HepG2 (cell line): ENCODE results near the gene NOL12. TPM values are rescaled to one million over a fixed set of nuclear protein-coding genes. Genes with fewer than 3 reads are reported as not detected.

Experiments used
- ATAC-seq: fragments of 200-7000 bp; cut with Tn5 transposase; 3 replicates; pipeline ENCODE4 v1.9.1; 2020; ENCODE audit warnings: mild to moderate bottlenecking, moderate library complexity
- BruUV-seq: library from RNA; stranded (reverse); fragments of 400-500 nt; replicated peaks from 2 replicates; lab custom pipeline; 2021; lab: Mats Ljungman, UMichigan
- CTCF ChIA-PET: fragments of 300-600 bp; formaldehyde crosslinking; extraction: SDS; loops from one replicate; lab custom pipeline; 2021; ENCODE audit warnings: low total read pairs, inconsistent platforms, low intra/inter-chr PET ratio; lab: Yijun Ruan, JAX
- POLR2A ChIA-PET: fragments of 350-600 bp; sonication (Branson Sonifier 250); formaldehyde crosslinking; loops from one replicate; lab custom pipeline; 2020; ENCODE audit warnings: antibody characterized with exemption, inconsistent platforms; lab: Yijun Ruan, JAX
- DNase-seq: peaks from one replicate; pipeline ENCODE4 v3.0.0-alpha.2; 2015; ENCODE audit warnings: low spot score
- FAIRE-seq: peaks from 3 replicates; lab custom pipeline; 2011; peaks lifted over from hg19 to GRCh38; lab: Jason Lieb, UNC
- H2AFZ ChIP-seq: one replicate; pipeline ENCODE4 v1.6.1; 2011; ENCODE audit warnings: low read length, inconsistent platforms
- H3K27ac ChIP-seq: fragments of 300-600 bp; 3 replicates; pipeline ENCODE4 v1.8.0; 2011; ENCODE audit warnings: mixed run types, mild to moderate bottlenecking, mixed read lengths, low read length, inconsistent platforms; ENCODE audit not compliant: insufficient read depth; ENCODE audit errors: extremely low read length
- H3K27me3 ChIP-seq, 2 experiments: fragments of 200-600 bp in 1 of 2; 2 replicates in 1 of 2; 3 replicates in 1 of 2; pipeline versions ENCODE4 v1.6.0 to v1.8.0; 2011; ENCODE audit warnings: low read length in 2 of 2, mild to moderate bottlenecking in 2 of 2, moderate library complexity in 2 of 2, inconsistent platforms in 1 of 2; ENCODE audit not compliant: insufficient read depth in 2 of 2, control insufficient read depth in 1 of 2
- H3K36me3 ChIP-seq, 2 experiments: fragments of 200-600 bp in 1 of 2; replicated peaks in 1 of 2; 2 replicates in 1 of 2; 3 replicates in 1 of 2; pipeline versions ENCODE4 v1.5.1 to v1.8.0; 2011; ENCODE audit warnings: low read length in 2 of 2, inconsistent platforms in 1 of 2; ENCODE audit not compliant: insufficient read depth in 2 of 2, control insufficient read depth in 1 of 2
- H3K4me1 ChIP-seq: 2 replicates; pipeline ENCODE4 v1.5.1; 2012; ENCODE audit warnings: low read length, inconsistent platforms; ENCODE audit not compliant: insufficient read depth
- H3K4me2 ChIP-seq: 2 replicates; pipeline ENCODE4 v1.6.0; 2011; ENCODE audit warnings: low read depth, low read length, inconsistent platforms
- H3K4me3 ChIP-seq, 3 experiments: fragments of 200-600 bp in 1 of 3; sonication (generic), shearing (Covaris generic) in 1 of 3; replicated peaks in 1 of 3; 2 replicates each; pipeline ENCODE4 v1.5.1; 2011 to 2016; ENCODE audit warnings: low read length in 3 of 3, inconsistent platforms in 2 of 3, low read depth in 2 of 3, mild to moderate bottlenecking in 2 of 3, control low read depth in 1 of 3, mixed read lengths in 1 of 3; ENCODE audit not compliant: insufficient read depth in 1 of 3
- H3K79me2 ChIP-seq: one replicate; pipeline ENCODE4 v1.6.1; 2011; ENCODE audit warnings: low read length, inconsistent platforms; ENCODE audit not compliant: insufficient read depth
- H3K9ac ChIP-seq: 2 replicates; pipeline ENCODE4 v1.6.0; 2011; ENCODE audit warnings: mild to moderate bottlenecking, low read depth, low read length, inconsistent platforms; ENCODE audit not compliant: insufficient read depth
- H3K9me3 ChIP-seq: 2 replicates; pipeline ENCODE4 v1.5.1; 2012; ENCODE audit warnings: mild to moderate bottlenecking, low read length
- H4K20me1 ChIP-seq: 2 replicates; pipeline ENCODE4 v1.6.0; 2011; ENCODE audit warnings: inconsistent platforms, mild to moderate bottlenecking, low read length, moderate library complexity; ENCODE audit not compliant: insufficient read depth
- AKAP8 ChIP-seq: sonication (generic); formaldehyde crosslinking; IDR thresholded peaks from 2 replicates; pipeline ENCODE4 v1.5.1; 2020; ENCODE audit warnings: mild to moderate bottlenecking, missing genetic modification reagents
- FOXM1 ChIP-seq: sonication (generic); formaldehyde crosslinking; IDR thresholded peaks from 2 replicates; pipeline ENCODE4 v1.5.0; 2020; ENCODE audit warnings: missing genetic modification reagents
- IKZF1 ChIP-seq: fragments of 450-650 bp; IDR thresholded peaks from 2 replicates; pipeline ENCODE4 v1.7.1; 2016
- MTF2 ChIP-seq: sonication (generic); formaldehyde crosslinking; IDR thresholded peaks from 2 replicates; pipeline ENCODE4 v1.5.0; 2020; ENCODE audit warnings: missing genetic modification reagents, borderline replicate concordance
- RFX5 ChIP-seq: IDR thresholded peaks from 2 replicates; pipeline ENCODE4 v1.6.1; 2011; ENCODE audit warnings: low read depth, low read length, improper control_type of control experiment
- SALL1 ChIP-seq: sonication (generic); formaldehyde crosslinking; IDR thresholded peaks from 2 replicates; pipeline ENCODE4 v1.8.0; 2022; ENCODE audit warnings: mild to moderate bottlenecking, missing genetic modification reagents
- ZEB1 ChIP-seq: IDR thresholded peaks from 2 replicates; pipeline ENCODE4 v1.6.1; 2012; ENCODE audit warnings: mild to moderate bottlenecking, low read depth, inconsistent platforms; ENCODE audit not compliant: insufficient replicate concordance
- ZKSCAN1 ChIP-seq: fragments of 150-350 bp; IDR thresholded peaks from 2 replicates; pipeline ENCODE4 v1.6.1; 2014; ENCODE audit warnings: low read length
- ZNF546 ChIP-seq: sonication (generic); formaldehyde crosslinking; conservative IDR thresholded peaks from 2 replicates; pipeline ENCODE4 v1.8.1; 2023; ENCODE audit warnings: mild to moderate bottlenecking, missing genetic modification reagents
- ZSCAN22 ChIP-seq: sonication (generic); formaldehyde crosslinking; IDR thresholded peaks from 2 replicates; pipeline ENCODE4 v1.4.0; 2020; ENCODE audit warnings: mild to moderate bottlenecking, missing genetic modification reagents
- WGBS: methylation state at CpG from one replicate; pipeline ENCODE4 v1.1.6; 2017; ENCODE audit warnings: low lambda C conversion rate; 5-methylcytosine and 5-hydroxymethylcytosine counted together
- in situ Hi-C: cut with HindIII; loops from 2 replicates; pipeline ENCODE4 v1.10.0; 2017; ENCODE audit warnings: low pct_unique_long_range_greater_than_20kb; ENCODE audit not compliant: extremely low pct_ligation_motif_present
- intact Hi-C: fragments of 100-400 bp; cut with micrococcal nuclease; formaldehyde crosslinking; loops from one replicate; pipeline ENCODE4 v1.10.0; 2022; ENCODE audit not compliant: unreplicated experiment
- polyA plus RNA-seq, 8 experiments: library from polyadenylated mRNA; depleted of rRNA in 3 of 8; stranded (reverse) in 7 of 8; unstranded in 1 of 8; fragments of >200 nt; fragmentation: Illumina TruSeq in 4 of 8; extraction: Trizol in 4 of 8; gene quantifications; 2 replicates each; pipeline versions ENCODE4 v1.2.1 to v1.2.3, GENCODE V29; 2011 to 2016; ENCODE audit warnings: low read depth in 4 of 8, missing spikeins in 1 of 8, mixed read lengths in 1 of 8; ENCODE audit not compliant: insufficient read depth in 1 of 8
- total RNA-seq, 5 experiments: library from RNA; depleted of rRNA; stranded (reverse); fragments of >200 nt; fragmentation: Illumina TruSeq; extraction: Trizol; gene quantifications; 2 replicates each; pipeline ENCODE4 v1.2.3, GENCODE V29; 2016; ENCODE audit warnings: low read depth in 1 of 5

Gene NOL12
- total and polyA plus RNA-seq, 2 of the 13 experiments (the other 11 are each of a cell fraction or from before 2014, with no cell fraction given): 14.3 to 31.4 TPM

- in situ Hi-C loops (no loop called here), intact Hi-C loops (no loop called here)
- POLR2A ChIA-PET: interaction anchor here (0.6 to 11.2 kb wide), 16 partner anchors 9 to 148 kb away, joined by 3 to 242 read pairs (median 4); partner anchors contain the start of genes GGA1, LGALS1, NOL12 and SH3BP1
- H3K4me2 ChIP-seq: peak overlapping the region; percentile 44
- H3K9me3 ChIP-seq: no peaks in the 10 kb centered on the region
- BruUV-seq: no TSS peak
- H3K27me3 ChIP-seq: no peaks in the 10 kb centered on the region; a peak in 1 of 5 replicates
- peak overlapping the region; percentile 41 for H3K27ac ChIP-seq
- H3K9ac ChIP-seq: 0 out of 2 replicates have a peak overlapping the region, but pooled peaks have one; percentile 25
- H3K4me1 ChIP-seq: peaks cover 64% of the 10 kb centered on the region
- FAIRE-seq (no peak), DNase-seq (no peak), ATAC-seq (no peak)
- peaks cover 59% of the 10 kb centered on the region for H4K20me1 ChIP-seq
- peaks cover 65% of the 10 kb centered on the region for H3K79me2 ChIP-seq
- TF ChIP-seq ZKSCAN1: no peak
- no peak for TF ChIP-seq FOXM1 (CRISPR knock-in tag)
- TF ChIP-seq SALL1: no peak
- TF ChIP-seq ZSCAN22 (CRISPR knock-in tag): 0 out of 2 replicates have a peak, but pooled peaks have one; percentile 28
- no peak for TF ChIP-seq RFX5
- no peak for TF ChIP-seq MTF2
- TF ChIP-seq ZNF546 (CRISPR knock-in tag): no peak
- 0 out of 2 replicates have a peak, but pooled peaks have one; percentile 13 for TF ChIP-seq AKAP8 (CRISPR knock-in tag)
- no peak for TF ChIP-seq ZEB1
- TF ChIP-seq IKZF1: no peak
- no peak overlapping the region for H2AFZ ChIP-seq
- H3K4me3 ChIP-seq: peak overlapping the region in 1 of 3 experiments; percentile 97; a peak in 1 of 6 replicates
- 53% methylated on average over 5 of the region's 5 CpGs for WGBS
- CTCF ChIA-PET: interaction anchor here (1.9 kb wide), 1 partner anchor 20 kb away, joined by 7 read pairs; no protein-coding TSS in a partner anchor
- H3K36me3 ChIP-seq: peaks cover 17 to 29% of the 10 kb centered on the region in 2 experiments
Observed at GRCh38 chr22:37662039-37662438, 24.1 kb upstream of the NOL12 start.
